GM23338 (cell line): Measurements from ENCODE around the gene SMG6.

Experiments used
- CREB1 ChIP-seq: fragments of 250-450 bp; sonication (Bioruptor Pico); IDR thresholded peaks from 2 replicates; pipeline ENCODE4 v1.5.0; 2020; ENCODE audit warnings: low read depth, mild to moderate bottlenecking, moderate library complexity
- EZH2 ChIP-seq: fragments of 200-600 bp; sonication (generic); IDR thresholded peaks from one replicate; pipeline ENCODE4 v1.8.0; 2017; ENCODE audit warnings: antibody characterized with exemption, mild to moderate bottlenecking, low read depth; ENCODE audit not compliant: unreplicated experiment
- EZH2phosphoT487 ChIP-seq: fragments of 200-600 bp; sonication (generic); IDR thresholded peaks from one replicate; pipeline ENCODE4 v1.8.1; 2018; ENCODE audit warnings: antibody characterized with exemption; ENCODE audit not compliant: unreplicated experiment
- POLR2AphosphoS5 ChIP-seq: IDR thresholded peaks from 2 replicates; pipeline ENCODE4 v1.6.1; 2016; ENCODE audit warnings: antibody characterized with exemption, low read depth
- TF ChIP-seq, protein P1 (sequence below), 2 experiments: fragments of 200-600 bp in 1 of 2; sonication (generic) in 1 of 2; conservative IDR thresholded peaks; 2 replicates each; pipeline versions ENCODE4 v1.5.1 to v1.6.1; 2016 to 2017; ENCODE audit warnings: antibody characterized with exemption in 2 of 2, low read depth in 2 of 2, mild to moderate bottlenecking in 2 of 2, moderate library complexity in 1 of 2
- TF ChIP-seq, protein P2 (sequence below): fragments of 250-450 bp; sonication (Bioruptor Pico); IDR thresholded peaks from 2 replicates; pipeline ENCODE4 v1.5.0; 2020; ENCODE audit warnings: mild to moderate bottlenecking, moderate library complexity
- TF ChIP-seq, protein P3 (sequence below): IDR thresholded peaks from one replicate; pipeline ENCODE4 v1.6.1; 2018; ENCODE audit warnings: antibody characterized with exemption; ENCODE audit not compliant: unreplicated experiment

DNA sequence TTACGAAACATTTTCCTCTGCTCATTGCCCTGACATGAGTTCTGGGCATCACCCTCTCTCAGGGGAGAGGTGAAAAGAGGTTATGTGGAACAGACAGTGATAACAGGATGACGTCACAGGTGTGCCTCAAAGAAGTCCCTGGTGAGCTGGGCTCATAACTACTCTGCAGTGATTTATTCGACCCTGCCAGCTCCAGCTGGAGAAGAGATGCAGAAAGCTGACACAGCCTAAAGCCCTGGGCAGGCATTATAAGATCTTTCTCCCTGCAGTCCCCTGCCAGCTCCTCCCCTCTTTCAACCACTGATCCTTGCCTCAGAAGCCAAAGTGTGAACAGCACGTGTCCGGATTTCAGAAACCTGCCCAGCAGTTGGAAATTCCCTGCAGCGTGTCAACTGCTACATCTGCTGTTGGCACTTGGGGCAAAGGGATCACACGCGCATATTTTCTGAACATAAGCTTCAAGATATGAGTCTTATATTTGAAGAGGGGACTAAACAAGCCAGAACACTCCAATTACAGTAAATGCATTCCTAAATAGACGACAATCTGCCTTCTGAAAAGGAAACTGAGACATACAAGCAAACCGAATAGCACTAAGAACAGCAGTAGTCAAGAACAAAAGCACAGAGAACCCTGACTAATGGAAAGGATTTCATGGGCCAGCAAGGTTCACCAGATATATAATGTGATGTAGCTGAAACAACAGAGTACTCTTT is 80.5 kb downstream of the SMG6 start:
- TF ChIP-seq POLR2AphosphoS5 (no peak), CREB1 (CRISPR knock-in tag) (no peak), EZH2 (no peak), EZH2phosphoT487 (no peak)
- TF ChIP-seq, protein P1, sequence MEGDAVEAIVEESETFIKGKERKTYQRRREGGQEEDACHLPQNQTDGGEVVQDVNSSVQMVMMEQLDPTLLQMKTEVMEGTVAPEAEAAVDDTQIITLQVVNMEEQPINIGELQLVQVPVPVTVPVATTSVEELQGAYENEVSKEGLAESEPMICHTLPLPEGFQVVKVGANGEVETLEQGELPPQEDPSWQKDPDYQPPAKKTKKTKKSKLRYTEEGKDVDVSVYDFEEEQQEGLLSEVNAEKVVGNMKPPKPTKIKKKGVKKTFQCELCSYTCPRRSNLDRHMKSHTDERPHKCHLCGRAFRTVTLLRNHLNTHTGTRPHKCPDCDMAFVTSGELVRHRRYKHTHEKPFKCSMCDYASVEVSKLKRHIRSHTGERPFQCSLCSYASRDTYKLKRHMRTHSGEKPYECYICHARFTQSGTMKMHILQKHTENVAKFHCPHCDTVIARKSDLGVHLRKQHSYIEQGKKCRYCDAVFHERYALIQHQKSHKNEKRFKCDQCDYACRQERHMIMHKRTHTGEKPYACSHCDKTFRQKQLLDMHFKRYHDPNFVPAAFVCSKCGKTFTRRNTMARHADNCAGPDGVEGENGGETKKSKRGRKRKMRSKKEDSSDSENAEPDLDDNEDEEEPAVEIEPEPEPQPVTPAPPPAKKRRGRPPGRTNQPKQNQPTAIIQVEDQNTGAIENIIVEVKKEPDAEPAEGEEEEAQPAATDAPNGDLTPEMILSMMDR (conservative IDR thresholded peaks at IDR 0.05; ENCODE audit: low read depth in 2 of 2), result no peak
- TF ChIP-seq, protein P2, sequence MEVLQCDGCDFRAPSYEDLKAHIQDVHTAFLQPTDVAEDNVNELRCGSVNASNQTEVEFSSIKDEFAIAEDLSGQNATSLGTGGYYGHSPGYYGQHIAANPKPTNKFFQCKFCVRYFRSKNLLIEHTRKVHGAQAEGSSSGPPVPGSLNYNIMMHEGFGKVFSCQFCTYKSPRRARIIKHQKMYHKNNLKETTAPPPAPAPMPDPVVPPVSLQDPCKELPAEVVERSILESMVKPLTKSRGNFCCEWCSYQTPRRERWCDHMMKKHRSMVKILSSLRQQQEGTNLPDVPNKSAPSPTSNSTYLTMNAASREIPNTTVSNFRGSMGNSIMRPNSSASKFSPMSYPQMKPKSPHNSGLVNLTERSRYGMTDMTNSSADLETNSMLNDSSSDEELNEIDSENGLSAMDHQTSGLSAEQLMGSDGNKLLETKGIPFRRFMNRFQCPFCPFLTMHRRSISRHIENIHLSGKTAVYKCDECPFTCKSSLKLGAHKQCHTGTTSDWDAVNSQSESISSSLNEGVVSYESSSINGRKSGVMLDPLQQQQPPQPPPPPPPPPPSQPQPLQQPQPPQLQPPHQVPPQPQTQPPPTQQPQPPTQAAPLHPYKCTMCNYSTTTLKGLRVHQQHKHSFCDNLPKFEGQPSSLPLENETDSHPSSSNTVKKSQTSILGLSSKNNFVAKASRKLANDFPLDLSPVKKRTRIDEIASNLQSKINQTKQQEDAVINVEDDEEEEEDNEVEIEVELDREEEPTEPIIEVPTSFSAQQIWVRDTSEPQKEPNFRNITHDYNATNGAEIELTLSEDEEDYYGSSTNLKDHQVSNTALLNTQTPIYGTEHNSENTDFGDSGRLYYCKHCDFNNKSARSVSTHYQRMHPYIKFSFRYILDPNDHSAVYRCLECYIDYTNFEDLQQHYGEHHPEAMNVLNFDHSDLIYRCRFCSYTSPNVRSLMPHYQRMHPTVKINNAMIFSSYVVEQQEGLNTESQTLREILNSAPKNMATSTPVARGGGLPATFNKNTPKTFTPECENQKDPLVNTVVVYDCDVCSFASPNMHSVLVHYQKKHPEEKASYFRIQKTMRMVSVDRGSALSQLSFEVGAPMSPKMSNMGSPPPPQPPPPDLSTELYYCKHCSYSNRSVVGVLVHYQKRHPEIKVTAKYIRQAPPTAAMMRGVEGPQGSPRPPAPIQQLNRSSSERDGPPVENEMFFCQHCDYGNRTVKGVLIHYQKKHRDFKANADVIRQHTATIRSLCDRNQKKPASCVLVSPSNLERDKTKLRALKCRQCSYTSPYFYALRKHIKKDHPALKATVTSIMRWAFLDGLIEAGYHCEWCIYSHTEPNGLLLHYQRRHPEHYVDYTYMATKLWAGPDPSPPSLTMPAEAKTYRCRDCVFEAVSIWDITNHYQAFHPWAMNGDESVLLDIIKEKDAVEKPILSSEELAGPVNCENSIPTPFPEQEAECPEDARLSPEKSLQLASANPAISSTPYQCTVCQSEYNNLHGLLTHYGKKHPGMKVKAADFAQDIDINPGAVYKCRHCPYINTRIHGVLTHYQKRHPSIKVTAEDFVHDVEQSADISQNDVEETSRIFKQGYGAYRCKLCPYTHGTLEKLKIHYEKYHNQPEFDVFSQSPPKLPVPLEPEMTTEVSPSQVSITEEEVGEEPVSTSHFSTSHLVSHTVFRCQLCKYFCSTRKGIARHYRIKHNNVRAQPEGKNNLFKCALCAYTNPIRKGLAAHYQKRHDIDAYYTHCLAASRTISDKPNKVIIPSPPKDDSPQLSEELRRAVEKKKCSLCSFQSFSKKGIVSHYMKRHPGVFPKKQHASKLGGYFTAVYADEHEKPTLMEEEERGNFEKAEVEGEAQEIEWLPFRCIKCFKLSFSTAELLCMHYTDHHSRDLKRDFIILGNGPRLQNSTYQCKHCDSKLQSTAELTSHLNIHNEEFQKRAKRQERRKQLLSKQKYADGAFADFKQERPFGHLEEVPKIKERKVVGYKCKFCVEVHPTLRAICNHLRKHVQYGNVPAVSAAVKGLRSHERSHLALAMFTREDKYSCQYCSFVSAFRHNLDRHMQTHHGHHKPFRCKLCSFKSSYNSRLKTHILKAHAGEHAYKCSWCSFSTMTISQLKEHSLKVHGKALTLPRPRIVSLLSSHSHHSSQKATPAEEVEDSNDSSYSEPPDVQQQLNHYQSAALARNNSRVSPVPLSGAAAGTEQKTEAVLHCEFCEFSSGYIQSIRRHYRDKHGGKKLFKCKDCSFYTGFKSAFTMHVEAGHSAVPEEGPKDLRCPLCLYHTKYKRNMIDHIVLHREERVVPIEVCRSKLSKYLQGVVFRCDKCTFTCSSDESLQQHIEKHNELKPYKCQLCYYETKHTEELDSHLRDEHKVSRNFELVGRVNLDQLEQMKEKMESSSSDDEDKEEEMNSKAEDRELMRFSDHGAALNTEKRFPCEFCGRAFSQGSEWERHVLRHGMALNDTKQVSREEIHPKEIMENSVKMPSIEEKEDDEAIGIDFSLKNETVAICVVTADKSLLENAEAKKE (CRISPR knock-in tag), result no peak
- TF ChIP-seq, protein P3, sequence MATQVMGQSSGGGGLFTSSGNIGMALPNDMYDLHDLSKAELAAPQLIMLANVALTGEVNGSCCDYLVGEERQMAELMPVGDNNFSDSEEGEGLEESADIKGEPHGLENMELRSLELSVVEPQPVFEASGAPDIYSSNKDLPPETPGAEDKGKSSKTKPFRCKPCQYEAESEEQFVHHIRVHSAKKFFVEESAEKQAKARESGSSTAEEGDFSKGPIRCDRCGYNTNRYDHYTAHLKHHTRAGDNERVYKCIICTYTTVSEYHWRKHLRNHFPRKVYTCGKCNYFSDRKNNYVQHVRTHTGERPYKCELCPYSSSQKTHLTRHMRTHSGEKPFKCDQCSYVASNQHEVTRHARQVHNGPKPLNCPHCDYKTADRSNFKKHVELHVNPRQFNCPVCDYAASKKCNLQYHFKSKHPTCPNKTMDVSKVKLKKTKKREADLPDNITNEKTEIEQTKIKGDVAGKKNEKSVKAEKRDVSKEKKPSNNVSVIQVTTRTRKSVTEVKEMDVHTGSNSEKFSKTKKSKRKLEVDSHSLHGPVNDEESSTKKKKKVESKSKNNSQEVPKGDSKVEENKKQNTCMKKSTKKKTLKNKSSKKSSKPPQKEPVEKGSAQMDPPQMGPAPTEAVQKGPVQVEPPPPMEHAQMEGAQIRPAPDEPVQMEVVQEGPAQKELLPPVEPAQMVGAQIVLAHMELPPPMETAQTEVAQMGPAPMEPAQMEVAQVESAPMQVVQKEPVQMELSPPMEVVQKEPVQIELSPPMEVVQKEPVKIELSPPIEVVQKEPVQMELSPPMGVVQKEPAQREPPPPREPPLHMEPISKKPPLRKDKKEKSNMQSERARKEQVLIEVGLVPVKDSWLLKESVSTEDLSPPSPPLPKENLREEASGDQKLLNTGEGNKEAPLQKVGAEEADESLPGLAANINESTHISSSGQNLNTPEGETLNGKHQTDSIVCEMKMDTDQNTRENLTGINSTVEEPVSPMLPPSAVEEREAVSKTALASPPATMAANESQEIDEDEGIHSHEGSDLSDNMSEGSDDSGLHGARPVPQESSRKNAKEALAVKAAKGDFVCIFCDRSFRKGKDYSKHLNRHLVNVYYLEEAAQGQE, result no peak
